ENCODE results near the gene MYOM1.

GRCh38 chr18:3055816-3056215 lies 164.0 kb downstream of the MYOM1 start:
- TF ChIP-seq, protein P1, sequence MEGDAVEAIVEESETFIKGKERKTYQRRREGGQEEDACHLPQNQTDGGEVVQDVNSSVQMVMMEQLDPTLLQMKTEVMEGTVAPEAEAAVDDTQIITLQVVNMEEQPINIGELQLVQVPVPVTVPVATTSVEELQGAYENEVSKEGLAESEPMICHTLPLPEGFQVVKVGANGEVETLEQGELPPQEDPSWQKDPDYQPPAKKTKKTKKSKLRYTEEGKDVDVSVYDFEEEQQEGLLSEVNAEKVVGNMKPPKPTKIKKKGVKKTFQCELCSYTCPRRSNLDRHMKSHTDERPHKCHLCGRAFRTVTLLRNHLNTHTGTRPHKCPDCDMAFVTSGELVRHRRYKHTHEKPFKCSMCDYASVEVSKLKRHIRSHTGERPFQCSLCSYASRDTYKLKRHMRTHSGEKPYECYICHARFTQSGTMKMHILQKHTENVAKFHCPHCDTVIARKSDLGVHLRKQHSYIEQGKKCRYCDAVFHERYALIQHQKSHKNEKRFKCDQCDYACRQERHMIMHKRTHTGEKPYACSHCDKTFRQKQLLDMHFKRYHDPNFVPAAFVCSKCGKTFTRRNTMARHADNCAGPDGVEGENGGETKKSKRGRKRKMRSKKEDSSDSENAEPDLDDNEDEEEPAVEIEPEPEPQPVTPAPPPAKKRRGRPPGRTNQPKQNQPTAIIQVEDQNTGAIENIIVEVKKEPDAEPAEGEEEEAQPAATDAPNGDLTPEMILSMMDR (IDR thresholded peaks at IDR 0.05; ENCODE audit: low read depth, low read length, poor library complexity, severe bottlenecking), result no peak
- TF ChIP-seq EZH2phosphoT487 (IDR thresholded peaks at IDR 0.05; ENCODE audit: borderline replicate concordance, low read length), result no peak

Data from DOHH2 (cell line).